Transverse colon (tissue), 4 donors: Measurements from ENCODE around the gene LAP3.

ENCODE experiments used
- CTCF ChIP-seq, 5 experiments: fragments of 200-600 bp in 3 of 5; fragments of 450-650 bp in 2 of 5; sonication (generic) in 3 of 5; IDR thresholded peaks; 1 replicate in 2 of 5; 2 replicates in 3 of 5; pipeline ENCODE4 v1.5.1; 2016 to 2017; ENCODE audit warnings: antibody characterized with exemption in 5 of 5, inconsistent platforms in 3 of 5, mild to moderate bottlenecking in 2 of 5, moderate library complexity in 1 of 5
- EP300 ChIP-seq: sonication (generic); formaldehyde crosslinking; IDR thresholded peaks from one replicate; pipeline ENCODE4 v1.6.1; 2017; ENCODE audit warnings: antibody characterized with exemption, low read depth
- POLR2A ChIP-seq: fragments of 450-650 bp; IDR thresholded peaks from one replicate; pipeline ENCODE4 v1.6.1; 2016; ENCODE audit warnings: antibody characterized with exemption, mild to moderate bottlenecking, moderate library complexity
- POLR2AphosphoS5 ChIP-seq, 3 donors: sonication (generic); formaldehyde crosslinking; IDR thresholded peaks; one replicate each; pipeline ENCODE4 v1.6.1; 2016; ENCODE audit warnings: antibody characterized with exemption in 3 of 3

- TF ChIP-seq CTCF (IDR thresholded peaks at IDR 0.05): no peak
- no peak for TF ChIP-seq EP300
- TF ChIP-seq POLR2A: no peak
- TF ChIP-seq POLR2AphosphoS5 (IDR thresholded peaks at IDR 0.05): no peak
Observed at GRCh38 chr4:17561195-17561909, 15.6 kb upstream of the LAP3 start.
